Endothelial cell of umbilical vein (primary cell): ENCODE measurements around the gene NR2C2. TPM values are rescaled to one million over a fixed set of nuclear protein-coding genes. Genes with fewer than 3 reads are reported as not detected.

Experiments used
- BruUV-seq: library from RNA; stranded (reverse); fragments of 400-500 nt; replicated peaks from 2 replicates; lab custom pipeline; 2021; lab: Mats Ljungman, UMichigan
- CTCF ChIA-PET: fragments of 300-600, 350-600 bp; sonication (Branson Sonifier 250); formaldehyde crosslinking; loops from one replicate; lab custom pipeline; 2021; ENCODE audit warnings: antibody characterized with exemption, inconsistent platforms; lab: Charles Lee
- POLR2A ChIA-PET: fragments of 300-600, 350-600 bp; sonication (Branson Sonifier 250); formaldehyde crosslinking; loops from one replicate; lab custom pipeline; 2021; ENCODE audit warnings: antibody characterized with exemption, inconsistent platforms; lab: Charles Lee
- DNase-seq: peaks from one replicate; pipeline ENCODE4 v3.0.0-alpha.2; 2011; ENCODE audit warnings: low read depth, low spot score
- FAIRE-seq: peaks from 2 replicates; lab custom pipeline; 2011; peaks lifted over from hg19 to GRCh38; lab: Jason Lieb, UNC
- H2AFZ ChIP-seq: 2 replicates; pipeline ENCODE4 v1.6.0; 2012; ENCODE audit warnings: low read depth, low read length, control low read depth, inconsistent platforms
- H3K27ac ChIP-seq: 2 replicates; pipeline ENCODE4 v1.5.1; 2011; ENCODE audit warnings: low read depth, mild to moderate bottlenecking, control low read depth, low read length, moderate library complexity; ENCODE audit not compliant: insufficient read depth
- H3K27me3 ChIP-seq, 2 experiments: 2 replicates each; pipeline versions ENCODE4 v1.6.0 to v1.6.1; 2011; ENCODE audit warnings: low read length in 2 of 2, mixed read lengths in 1 of 2; ENCODE audit not compliant: control insufficient read depth in 2 of 2, insufficient read depth in 2 of 2
- H3K36me3 ChIP-seq, 2 experiments: 2 replicates in 1 of 2; 3 replicates in 1 of 2; pipeline ENCODE4 v1.5.1; 2011; ENCODE audit warnings: low read length in 2 of 2, mild to moderate bottlenecking in 1 of 2, moderate library complexity in 1 of 2; ENCODE audit not compliant: control insufficient read depth in 2 of 2, insufficient read depth in 2 of 2; ENCODE audit errors: extremely low read depth in 1 of 2
- H3K4me1 ChIP-seq: 3 replicates; pipeline ENCODE4 v1.5.1; 2011; ENCODE audit warnings: mild to moderate bottlenecking, low read length; ENCODE audit not compliant: control insufficient read depth, insufficient read depth; ENCODE audit errors: extremely low read depth
- H3K4me2 ChIP-seq: 2 replicates; pipeline ENCODE4 v1.6.1; 2011; ENCODE audit warnings: low read length, control low read depth, mixed read lengths; ENCODE audit not compliant: insufficient read depth
- H3K4me3 ChIP-seq, 3 experiments: fragments of 200-600 bp in 1 of 3; sonication (generic), shearing (Covaris generic) in 1 of 3; replicated peaks in 1 of 3; 2 replicates each; pipeline ENCODE4 v1.5.1; 2011 to 2016; ENCODE audit warnings: control low read depth in 3 of 3, low read length in 3 of 3, mild to moderate bottlenecking in 2 of 3, inconsistent platforms in 1 of 3, low read depth in 1 of 3, moderate library complexity in 1 of 3; ENCODE audit not compliant: insufficient read depth in 1 of 3
- H3K79me2 ChIP-seq: 2 replicates; pipeline ENCODE4 v1.6.0; 2012; ENCODE audit warnings: low read length, inconsistent platforms; ENCODE audit not compliant: control insufficient read depth, insufficient read depth
- H3K9ac ChIP-seq: replicated peaks from 2 replicates; pipeline ENCODE3; 2011; ENCODE audit warnings: low read length, control low read depth; ENCODE audit not compliant: insufficient read depth; ENCODE audit errors: extremely low read depth
- H3K9me1 ChIP-seq: replicated peaks from 3 replicates; pipeline ENCODE4 v1.6.0; 2011; ENCODE audit warnings: mild to moderate bottlenecking, low read length; ENCODE audit not compliant: control insufficient read depth, insufficient read depth; ENCODE audit errors: extremely low read depth
- H3K9me3 ChIP-seq: replicated peaks from 2 replicates; pipeline ENCODE4 v1.5.1; 2012; ENCODE audit warnings: low read length, inconsistent platforms; ENCODE audit not compliant: control insufficient read depth, insufficient read depth
- H4K20me1 ChIP-seq: replicated peaks from 2 replicates; pipeline ENCODE3; 2011; ENCODE audit warnings: mild to moderate bottlenecking, low read length; ENCODE audit not compliant: control insufficient read depth, insufficient read depth; ENCODE audit errors: extremely low read depth
- EZH2 ChIP-seq: IDR thresholded peaks from 2 replicates; pipeline ENCODE4 v1.6.1; 2012; ENCODE audit warnings: borderline replicate concordance, low read depth, mild to moderate bottlenecking, moderate library complexity, low read length, inconsistent platforms; ENCODE audit not compliant: severe bottlenecking
- FOS ChIP-seq: IDR thresholded peaks from 2 replicates; pipeline ENCODE4 v1.6.1; 2011; ENCODE audit warnings: mild to moderate bottlenecking, low read length, moderate library complexity, borderline replicate concordance; ENCODE audit not compliant: insufficient read depth
- GATA2 ChIP-seq: IDR thresholded peaks from 2 replicates; pipeline ENCODE4 v1.7.0; 2011; ENCODE audit warnings: low read depth, mild to moderate bottlenecking, moderate library complexity, mixed read lengths, low read length; ENCODE audit not compliant: insufficient read length, insufficient read depth
- JUN ChIP-seq: IDR thresholded peaks from 2 replicates; pipeline ENCODE4 v1.6.1; 2011; ENCODE audit warnings: borderline replicate concordance, low read depth; ENCODE audit not compliant: insufficient read length, insufficient read depth
- MAX ChIP-seq: IDR thresholded peaks from 2 replicates; pipeline ENCODE4 v1.6.1; 2011; ENCODE audit not compliant: insufficient read depth, insufficient read length
- MYC ChIP-seq: IDR thresholded peaks from one replicate; pipeline ENCODE4 v1.6.1; 2011; ENCODE audit warnings: mild to moderate bottlenecking, low read depth, low read length
- POLR2AphosphoS5 ChIP-seq: IDR thresholded peaks from 2 replicates; pipeline ENCODE4 v1.6.1; 2012; ENCODE audit warnings: low read depth, mild to moderate bottlenecking, control low read depth, low read length, moderate library complexity; ENCODE audit not compliant: insufficient read depth
- dilution Hi-C: fragments of 300-500 bp; cut with MboI; formaldehyde crosslinking; loops from one replicate; pipeline ENCODE4 v1.15.0; 2019; ENCODE audit warnings: low sequenced_read_pairs; ENCODE audit not compliant: extremely low pct_ligation_motif_present
- intact Hi-C: fragments of 100-400 bp; cut with micrococcal nuclease; formaldehyde crosslinking; loops from one replicate; pipeline ENCODE4 v1.10.0; 2022
- polyA plus RNA-seq, 4 experiments: library from polyadenylated mRNA; depleted of rRNA in 3 of 4; stranded (reverse) in 3 of 4; unstranded in 1 of 4; fragments of >200 nt; gene quantifications; 2 replicates each; pipeline versions ENCODE4 v1.2.1 to v1.2.3, GENCODE V29; 2011 to 2012; ENCODE audit warnings: missing spikeins in 1 of 4
- total RNA-seq: library from RNA; stranded (reverse); gene quantifications from 2 replicates; pipeline ENCODE4 v1.2.3, GENCODE V29; 2021
- TF ChIP-seq, protein P1 (sequence below), 2 donors: IDR thresholded peaks; 1 replicate in 1 of 2; 2 replicates in 1 of 2; pipeline ENCODE4 v1.5.1; 2011; ENCODE audit warnings: low read length in 2 of 2, mild to moderate bottlenecking in 2 of 2, moderate library complexity in 2 of 2, control low read depth in 1 of 2, inconsistent platforms in 1 of 2, low read depth in 1 of 2; ENCODE audit not compliant: insufficient read depth in 1 of 2; ENCODE audit errors: extremely low read depth in 1 of 2

The NR2C2 gene
- total and polyA plus RNA-seq, 2 donors (not counting 3 experiments of a cell fraction or from before 2014, with no cell fraction given): 20.3 to 59.8 TPM

- Histone ChIP-seq H3K36me3 (peaks cover 28 to 37% of the 10 kb centered on the region in 2 experiments), H3K79me2 (no peaks in the 10 kb centered on the region), H3K27ac (no peak overlapping the region), H3K4me1 (no peaks in the 10 kb centered on the region), H3K4me3 (no peak overlapping the region), H2AFZ (no peak overlapping the region), H3K9ac (no peak overlapping the region), H3K27me3 (no peaks in the 10 kb centered on the region), H4K20me1 (no peaks in the 10 kb centered on the region), H3K9me3 (no peaks in the 10 kb centered on the region), H3K9me1 (no peaks in the 10 kb centered on the region), H3K4me2 (no peak overlapping the region)
- TF ChIP-seq JUN (no peak), MAX (no peak), EZH2 (no peak), MYC (no peak)
- no peak for DNase-seq
- BruUV-seq: no TSS peak
- intact Hi-C loops (no loop called here), dilution Hi-C loops (no loop called here)
- CTCF ChIA-PET: interaction anchor here (1.2 kb wide), 1 partner anchor 9 kb away, joined by 3 read pairs; no protein-coding TSS in a partner anchor
- POLR2A ChIA-PET: no interaction called here
- FAIRE-seq: no peak
Measured at GRCh38 chr3:15023719-15024118, 76.3 kb downstream of the NR2C2 start.

DNA sequence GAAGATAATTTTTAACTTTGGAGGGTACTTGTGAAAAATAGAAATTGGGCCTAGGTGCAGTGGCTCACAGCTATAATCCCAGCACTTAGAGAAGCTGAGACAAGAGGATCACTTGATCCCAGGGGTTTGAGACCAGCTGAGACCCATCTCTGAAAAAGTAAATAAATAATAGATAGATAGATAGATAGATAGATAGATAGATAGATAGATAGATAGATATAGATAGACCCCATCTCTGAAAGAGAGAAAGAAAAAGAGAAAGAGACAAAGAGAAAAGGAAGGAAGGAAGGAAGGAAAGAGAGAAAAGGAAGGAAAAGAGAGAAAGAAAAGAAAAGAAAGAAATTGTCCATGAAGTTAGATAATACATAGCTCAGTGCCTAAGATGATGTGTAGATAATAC is 82.2 kb downstream of the NR2C2 start:
- Histone ChIP-seq H3K9me1 (no peaks in the 10 kb centered on the region), H3K4me3 (no peak overlapping the region), H3K79me2 (no peaks in the 10 kb centered on the region), H3K4me2 (no peak overlapping the region), H3K27ac (no peak overlapping the region), H3K9ac (no peak overlapping the region), H3K9me3 (no peaks in the 10 kb centered on the region), H4K20me1 (no peaks in the 10 kb centered on the region), H3K36me3 (peaks cover 18 to 44% of the 10 kb centered on the region in 2 experiments), H2AFZ (no peak overlapping the region), H3K27me3 (no peaks in the 10 kb centered on the region), H3K4me1 (no peaks in the 10 kb centered on the region)
- POLR2A ChIA-PET: no interaction called here
- DNase-seq: no peak
- BruUV-seq: no TSS peak
- FAIRE-seq: no peak
- no peak for TF ChIP-seq FOS
- TF ChIP-seq, protein P1, sequence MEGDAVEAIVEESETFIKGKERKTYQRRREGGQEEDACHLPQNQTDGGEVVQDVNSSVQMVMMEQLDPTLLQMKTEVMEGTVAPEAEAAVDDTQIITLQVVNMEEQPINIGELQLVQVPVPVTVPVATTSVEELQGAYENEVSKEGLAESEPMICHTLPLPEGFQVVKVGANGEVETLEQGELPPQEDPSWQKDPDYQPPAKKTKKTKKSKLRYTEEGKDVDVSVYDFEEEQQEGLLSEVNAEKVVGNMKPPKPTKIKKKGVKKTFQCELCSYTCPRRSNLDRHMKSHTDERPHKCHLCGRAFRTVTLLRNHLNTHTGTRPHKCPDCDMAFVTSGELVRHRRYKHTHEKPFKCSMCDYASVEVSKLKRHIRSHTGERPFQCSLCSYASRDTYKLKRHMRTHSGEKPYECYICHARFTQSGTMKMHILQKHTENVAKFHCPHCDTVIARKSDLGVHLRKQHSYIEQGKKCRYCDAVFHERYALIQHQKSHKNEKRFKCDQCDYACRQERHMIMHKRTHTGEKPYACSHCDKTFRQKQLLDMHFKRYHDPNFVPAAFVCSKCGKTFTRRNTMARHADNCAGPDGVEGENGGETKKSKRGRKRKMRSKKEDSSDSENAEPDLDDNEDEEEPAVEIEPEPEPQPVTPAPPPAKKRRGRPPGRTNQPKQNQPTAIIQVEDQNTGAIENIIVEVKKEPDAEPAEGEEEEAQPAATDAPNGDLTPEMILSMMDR (IDR thresholded peaks at IDR 0.05; ENCODE audit: extremely low read depth in 1 of 2, insufficient read depth in 1 of 2, low read depth in 1 of 2, low read length in 2 of 2): no peak
- TF ChIP-seq POLR2AphosphoS5: no peak
- no peak for TF ChIP-seq EZH2
- no peak for TF ChIP-seq GATA2
- dilution Hi-C loops: no loop called here
- CTCF ChIA-PET: interaction anchor here (1.6 kb wide), 1 partner anchor 22 kb away, joined by 5 read pairs; no protein-coding TSS in a partner anchor
- intact Hi-C loops: no loop called here
